Neural progenitor cell (in vitro differentiated cells): ENCODE results near the gene IFT122. TPM values are rescaled to one million over a fixed set of nuclear protein-coding genes. Genes with fewer than 3 reads are reported as not detected.

Experiments used
- DNase-seq: peaks from one replicate; pipeline ENCODE4 v3.0.0-alpha.2; 2016; ENCODE audit warnings: low spot score
- H2AFZ ChIP-seq: fragments of 200-600 bp; sonication (generic); replicated peaks from 2 replicates; pipeline ENCODE4 v1.6.1; 2016; ENCODE audit warnings: antibody characterized with exemption
- H3F3A ChIP-seq: fragments of 200-600 bp; sonication (generic); 2 replicates; pipeline ENCODE4 v1.6.1; 2016; ENCODE audit warnings: antibody characterized with exemption, low read depth
- H3K27ac ChIP-seq: fragments of 200-600 bp; sonication (generic); 2 replicates; pipeline ENCODE4 v1.5.1; 2016; ENCODE audit warnings: mild to moderate bottlenecking
- H3K27me3 ChIP-seq: fragments of 200-600 bp; sonication (generic); 2 replicates; pipeline ENCODE4 v1.6.1; 2016; ENCODE audit warnings: mild to moderate bottlenecking, moderate library complexity
- H3K36me3 ChIP-seq: fragments of 200-600 bp; sonication (generic); 2 replicates; pipeline ENCODE4 v1.5.1; 2016
- H3K4me1 ChIP-seq: fragments of 200-600 bp; sonication (generic); 2 replicates; pipeline ENCODE4 v1.6.1; 2016; ENCODE audit warnings: mixed run types
- H3K4me2 ChIP-seq: fragments of 200-600 bp; sonication (generic); 2 replicates; pipeline ENCODE4 v1.6.1; 2016
- H3K4me3 ChIP-seq: fragments of 200-600 bp; sonication (generic); 2 replicates; pipeline ENCODE4 v1.5.1; 2016
- H3K79me2 ChIP-seq: fragments of 200-600 bp; sonication (generic); 2 replicates; pipeline ENCODE4 v1.6.1; 2016; ENCODE audit warnings: low read depth
- H3K9ac ChIP-seq: fragments of 200-600 bp; sonication (generic); 2 replicates; pipeline ENCODE4 v1.6.1; 2016
- H3K9me3 ChIP-seq: fragments of 200-600 bp; sonication (generic); 2 replicates; pipeline ENCODE4 v1.5.1; 2016; ENCODE audit warnings: low read depth
- H4K20me1 ChIP-seq: fragments of 200-600 bp; sonication (generic); 2 replicates; pipeline ENCODE4 v1.6.1; 2016; ENCODE audit warnings: low read depth
- H3K27ac Mint-ChIP-seq: 3 replicates; pipeline ENCODE4 v1.8.0; 2021; ENCODE audit warnings: mixed read lengths
- H3K27me3 Mint-ChIP-seq: 2 replicates; pipeline ENCODE4 v1.8.0; 2022; ENCODE audit warnings: low read depth, mild to moderate bottlenecking, inconsistent platforms, moderate library complexity, mixed read lengths; ENCODE audit not compliant: insufficient read depth
- H3K36me3 Mint-ChIP-seq: 3 replicates; pipeline ENCODE4 v1.8.0; 2021; ENCODE audit warnings: mixed read lengths
- H3K4me1 Mint-ChIP-seq: 3 replicates; pipeline ENCODE4 v1.8.0; 2021; ENCODE audit warnings: mixed read lengths
- H3K4me3 Mint-ChIP-seq: 3 replicates; pipeline ENCODE4 v1.8.0; 2021; ENCODE audit warnings: mild to moderate bottlenecking, moderate library complexity, mixed read lengths
- H3K9me3 Mint-ChIP-seq: 3 replicates; pipeline ENCODE4 v1.8.0; 2020; ENCODE audit warnings: mixed read lengths
- CTCF ChIP-seq: fragments of 200-600 bp; sonication (generic); IDR thresholded peaks from 2 replicates; pipeline ENCODE4 v1.5.1; 2017; ENCODE audit warnings: antibody characterized with exemption, mild to moderate bottlenecking
- EZH2 ChIP-seq: fragments of 200-600 bp; sonication (generic); IDR thresholded peaks from 2 replicates; pipeline ENCODE4 v1.6.1; 2017; ENCODE audit warnings: antibody characterized with exemption, mild to moderate bottlenecking, moderate library complexity
- EZH2phosphoT487 ChIP-seq: fragments of 200-600 bp; sonication (generic); IDR thresholded peaks from 2 replicates; pipeline ENCODE4 v1.6.1; 2017; ENCODE audit warnings: antibody characterized with exemption
- total RNA-seq: library from RNA; depleted of rRNA; stranded (reverse); fragments of >200 nt; gene quantifications from 2 replicates; pipeline ENCODE4 v1.2.3, GENCODE V29; 2015; ENCODE audit warnings: low replicate concordance

IFT122 gene
- total RNA-seq, 1 donor from 2014 or later, result 48.0 TPM

GRCh38 chr3:129402210-129402609, 37.8 kb upstream of the IFT122 start:
- H2AFZ ChIP-seq, result no peak overlapping the region
- no peak overlapping the region for H3K27ac ChIP-seq
- no peaks in the 10 kb centered on the region for H3K27me3 ChIP-seq
- no peak overlapping the region for H3K9ac ChIP-seq
- H3K4me2 ChIP-seq, result no peak overlapping the region
- no peak for TF ChIP-seq CTCF
- TF ChIP-seq EZH2phosphoT487, result no peak
- TF ChIP-seq EZH2, result no peak
- Mint-ChIP-seq H3K36me3 (no peaks in the 10 kb centered on the region), H3K4me3 (no peak overlapping the region), H3K9me3 (no peaks in the 10 kb centered on the region), H3K27ac (no peak overlapping the region), H3K27me3 (no peaks in the 10 kb centered on the region), H3K4me1 (peaks cover 16% of the 10 kb centered on the region)
- peaks cover 19% of the 10 kb centered on the region for H4K20me1 ChIP-seq
- H3K79me2 ChIP-seq, result peaks cover 21% of the 10 kb centered on the region
- H3K4me1 ChIP-seq, result peaks cover 6% of the 10 kb centered on the region
- H3K36me3 ChIP-seq, result no peaks in the 10 kb centered on the region
- no peaks in the 10 kb centered on the region for H3F3A ChIP-seq
- no peaks in the 10 kb centered on the region for H3K9me3 ChIP-seq
- no peak overlapping the region for H3K4me3 ChIP-seq
- DNase-seq, result no peak

DNA sequence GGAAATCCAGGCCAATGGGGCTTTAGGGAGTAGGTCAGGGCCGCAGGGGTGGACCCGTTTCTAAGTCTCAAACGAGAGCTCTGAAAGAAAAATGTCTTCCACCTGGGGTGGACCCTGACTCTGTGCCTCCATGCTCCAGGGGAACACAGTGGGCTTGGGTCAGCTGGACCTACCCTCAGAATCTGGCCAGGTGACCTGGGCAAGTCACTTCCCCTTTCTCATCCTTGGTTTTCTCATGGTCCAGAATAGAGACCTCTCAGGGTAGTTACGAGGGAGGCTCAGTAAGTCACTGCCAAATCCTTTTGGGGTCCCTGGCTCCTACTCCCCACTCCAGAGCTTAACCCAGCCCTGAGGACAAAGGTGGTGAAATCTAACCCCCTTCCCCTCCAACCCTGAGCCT, 37.4 kb upstream of the IFT122 start:
- TF ChIP-seq CTCF (no peak), EZH2 (no peak), EZH2phosphoT487 (no peak)

DNA sequence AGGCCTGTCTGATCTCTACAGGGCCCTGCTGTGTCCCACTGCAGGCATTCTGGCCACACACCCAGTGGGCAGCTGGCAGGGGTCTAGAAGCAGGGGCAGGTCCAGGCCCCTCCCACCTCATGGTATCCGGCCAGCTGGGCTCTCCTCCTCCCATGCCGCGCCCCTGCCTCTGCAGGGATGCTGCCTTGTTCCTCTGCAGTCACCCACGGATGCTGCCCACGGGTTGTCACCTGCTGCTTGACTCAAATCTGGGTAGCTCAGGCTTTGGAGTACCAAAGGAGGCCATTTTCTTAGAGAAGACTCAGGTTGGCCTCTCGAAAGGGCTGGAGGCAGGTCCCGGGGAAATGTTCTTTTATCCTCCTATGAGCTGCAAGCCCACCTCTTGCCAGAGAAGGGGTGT, 36.6 kb upstream of the IFT122 start:
- Mint-ChIP-seq H3K9me3 (no peaks in the 10 kb centered on the region), H3K27me3 (no peaks in the 10 kb centered on the region), H3K27ac (no peak overlapping the region), H3K36me3 (peaks cover 2% of the 10 kb centered on the region), H3K4me1 (peaks cover 6% of the 10 kb centered on the region), H3K4me3 (no peak overlapping the region)
- Histone ChIP-seq H3F3A (no peaks in the 10 kb centered on the region), H3K36me3 (no peaks in the 10 kb centered on the region), H4K20me1 (peaks cover 7% of the 10 kb centered on the region), H3K79me2 (peaks cover 9% of the 10 kb centered on the region), H3K9me3 (no peaks in the 10 kb centered on the region), H3K4me2 (no peak overlapping the region), H3K27me3 (no peaks in the 10 kb centered on the region), H3K4me1 (peaks cover under 1% of the 10 kb centered on the region), H3K4me3 (no peak overlapping the region), H3K9ac (no peak overlapping the region), H2AFZ (no peak overlapping the region), H3K27ac (no peak overlapping the region)
- no peak for DNase-seq
- TF ChIP-seq CTCF, result no peak
- TF ChIP-seq EZH2, result no peak
- no peak for TF ChIP-seq EZH2phosphoT487

More for the DNA sequence above, 37.4 kb upstream of the IFT122 start:
- Mint-ChIP-seq H3K27ac (no peak overlapping the region), H3K36me3 (no peaks in the 10 kb centered on the region), H3K9me3 (no peaks in the 10 kb centered on the region), H3K27me3 (no peaks in the 10 kb centered on the region), H3K4me1 (peaks cover 12% of the 10 kb centered on the region), H3K4me3 (no peak overlapping the region)
- Histone ChIP-seq H3K27me3 (no peaks in the 10 kb centered on the region), H3F3A (no peaks in the 10 kb centered on the region), H3K36me3 (no peaks in the 10 kb centered on the region), H3K4me1 (peaks cover 6% of the 10 kb centered on the region), H3K79me2 (peaks cover 17% of the 10 kb centered on the region), H3K27ac (no peak overlapping the region), H3K4me3 (no peak overlapping the region), H3K9ac (no peak overlapping the region), H3K9me3 (no peaks in the 10 kb centered on the region), H4K20me1 (peaks cover 15% of the 10 kb centered on the region), H3K4me2 (no peak overlapping the region), H2AFZ (no peak overlapping the region)
- DNase-seq, result no peak
